SJCRH30 (cell line): ENCODE data around the gene NAA25. TPM values are rescaled to one million over a fixed set of nuclear protein-coding genes. Genes with fewer than 3 reads are reported as not detected.
"Not testable (repeated sequence)": the region's sequence is repeated elsewhere in the genome, so short reads cannot be mapped to it uniquely, and the experiment has no call there.

ENCODE experiments used
- DNase-seq, 2 experiments: peaks; one replicate each; pipeline ENCODE4 v3.0.0-alpha.2; 2015 to 2020
- H3K27ac ChIP-seq: fragments of 250-450 bp; sonication (Bioruptor Pico); 2 replicates; pipeline ENCODE4 v1.5.1; 2020; ENCODE audit warnings: mild to moderate bottlenecking, moderate library complexity
- H3K27me3 ChIP-seq: fragments of 250-450 bp; sonication (Bioruptor Pico); 2 replicates; pipeline ENCODE4 v1.5.1; 2020; ENCODE audit warnings: mild to moderate bottlenecking, moderate library complexity
- H3K36me3 ChIP-seq: fragments of 250-450 bp; sonication (Bioruptor Pico); 2 replicates; pipeline ENCODE4 v1.5.1; 2020; ENCODE audit warnings: mild to moderate bottlenecking, moderate library complexity
- H3K4me1 ChIP-seq: fragments of 250-450 bp; sonication (Bioruptor Pico); 2 replicates; pipeline ENCODE4 v1.5.1; 2020; ENCODE audit warnings: mild to moderate bottlenecking, moderate library complexity
- H3K4me3 ChIP-seq: fragments of 250-450 bp; sonication (Bioruptor Pico); 2 replicates; pipeline ENCODE4 v1.5.1; 2020; ENCODE audit warnings: mild to moderate bottlenecking, moderate library complexity
- H3K9me3 ChIP-seq: fragments of 250-450 bp; sonication (Bioruptor Pico); replicated peaks from 2 replicates; pipeline ENCODE4 v1.5.1; 2020; ENCODE audit warnings: mild to moderate bottlenecking, moderate library complexity
- total RNA-seq: library from RNA; depleted of rRNA; stranded (reverse); fragments of >200 nt; shearing (Covaris generic); gene quantifications from 2 replicates; pipeline ENCODE4 v1.2.3, GENCODE V29; 2014

The NAA25 gene
- total RNA-seq, 1 experiment from 2014 or later = 31.1 TPM

DNA sequence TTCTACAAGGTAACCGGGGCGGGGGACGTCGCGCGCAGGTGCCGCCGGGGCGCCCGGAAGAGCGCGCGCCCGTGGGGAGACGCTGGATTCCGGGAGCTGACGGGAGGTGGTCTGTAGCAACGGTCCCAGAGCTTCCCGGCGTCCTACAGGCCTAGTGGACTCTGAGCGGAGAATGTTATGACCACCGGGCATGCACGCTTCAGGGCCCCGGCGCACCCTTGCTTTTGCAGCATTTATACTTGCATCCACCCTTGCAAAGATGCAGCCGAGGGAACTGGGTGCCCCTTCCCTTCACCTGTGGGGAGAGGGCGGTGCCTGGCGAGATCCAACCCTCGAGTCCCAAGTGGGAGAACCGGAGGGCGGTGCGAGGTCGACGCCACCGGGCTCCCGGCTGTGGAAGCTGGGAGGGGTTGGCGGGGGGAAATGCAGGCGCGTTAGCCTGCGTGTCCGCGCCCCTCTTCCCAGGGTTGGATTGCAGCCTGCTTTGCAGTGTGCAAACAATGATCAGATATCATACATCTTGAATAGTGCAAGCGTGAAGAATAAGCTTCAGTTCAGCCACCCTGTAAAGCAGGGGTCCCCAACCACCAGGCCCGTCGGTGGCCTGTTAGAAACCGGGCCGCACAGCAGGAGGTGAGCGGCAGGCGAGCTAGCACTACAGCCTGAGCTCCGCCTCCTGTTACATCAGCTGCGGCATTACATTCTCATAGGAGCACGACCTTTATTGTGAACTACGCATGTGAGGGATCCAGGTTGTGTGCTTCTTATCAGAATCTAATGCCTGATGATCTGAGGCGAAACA, 94.8 kb downstream of the NAA25 start:
- peaks cover 3% of the 10 kb centered on the region; the same call in 1 of the 2 replicates for H3K4me1 ChIP-seq
- no peaks in the 10 kb centered on the region for H3K9me3 ChIP-seq
- H3K36me3 ChIP-seq = no peaks in the 10 kb centered on the region; the same call in 1 of the 2 replicates
- H3K27ac ChIP-seq = peak overlapping the region; percentile 45
- no peaks in the 10 kb centered on the region for H3K27me3 ChIP-seq
- peak overlapping the region; percentile 91 for H3K4me3 ChIP-seq
- DNase-seq = peak; percentile 52 to 59

DNA sequence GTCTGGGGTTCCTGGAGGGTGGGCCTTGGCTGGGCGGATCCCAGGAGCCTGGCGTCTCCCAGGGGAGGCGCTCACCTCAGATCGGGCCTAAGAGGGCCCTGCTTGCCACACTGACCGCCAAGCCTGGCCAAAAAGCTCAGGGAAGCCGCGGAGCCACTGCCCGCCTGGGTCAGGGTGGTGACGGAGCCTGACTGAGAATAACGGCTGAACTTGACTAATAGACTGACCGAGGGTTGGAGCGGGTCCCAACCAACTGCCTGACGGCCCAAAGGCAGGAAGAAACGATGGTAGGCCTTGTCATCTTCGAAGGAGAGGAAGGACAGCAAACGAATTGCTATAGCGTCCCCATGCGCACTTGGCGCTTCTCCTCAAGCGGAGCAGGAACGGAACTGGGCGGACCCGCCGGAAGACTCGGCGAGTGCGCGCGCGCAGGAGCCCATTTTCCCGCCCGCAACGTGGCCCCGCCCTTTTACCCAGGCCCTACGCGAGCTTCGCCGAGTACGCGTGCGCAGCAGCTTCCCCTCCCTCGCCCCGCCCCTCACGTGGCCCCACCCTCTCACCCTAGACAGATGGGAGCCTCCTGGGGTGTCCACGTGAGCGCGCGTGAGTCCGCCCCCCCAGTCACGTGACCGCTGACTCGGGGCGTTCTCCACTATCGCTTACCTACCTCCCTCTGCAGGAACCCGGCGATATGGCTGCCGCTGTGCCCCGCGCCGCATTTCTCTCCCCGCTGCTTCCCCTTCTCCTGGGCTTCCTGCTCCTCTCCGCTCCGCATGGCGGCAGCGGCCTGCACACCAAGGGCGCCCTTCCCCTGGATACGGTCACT, 95.6 kb downstream of the NAA25 start, which contains the start of the genes ERP29 and TMEM116:
TSS of gene ERP29 (plus strand) at position 652 of the 826 bp plus-strand sequence. CDS start at position 692, 40 bp downstream.
TSS of gene TMEM116 (minus strand) at position 391 of the 826 bp plus-strand sequence. CDS start 7,895 bp downstream, outside the sequence.
- Histone ChIP-seq H3K9me3 (no peaks in the 10 kb centered on the region), H3K27me3 (no peaks in the 10 kb centered on the region), H3K27ac (peak within 1 kb of the TSS; percentile 88), H3K4me1 (peaks cover 3% of the 10 kb centered on the region; the same call in 1 of the 2 replicates), H3K36me3 (no peaks in the 10 kb centered on the region; the same call in 1 of the 2 replicates), H3K4me3 (peak within 1 kb of the TSS; percentile 91)
- DNase-seq = peak; percentile 98 to 99

DNA sequence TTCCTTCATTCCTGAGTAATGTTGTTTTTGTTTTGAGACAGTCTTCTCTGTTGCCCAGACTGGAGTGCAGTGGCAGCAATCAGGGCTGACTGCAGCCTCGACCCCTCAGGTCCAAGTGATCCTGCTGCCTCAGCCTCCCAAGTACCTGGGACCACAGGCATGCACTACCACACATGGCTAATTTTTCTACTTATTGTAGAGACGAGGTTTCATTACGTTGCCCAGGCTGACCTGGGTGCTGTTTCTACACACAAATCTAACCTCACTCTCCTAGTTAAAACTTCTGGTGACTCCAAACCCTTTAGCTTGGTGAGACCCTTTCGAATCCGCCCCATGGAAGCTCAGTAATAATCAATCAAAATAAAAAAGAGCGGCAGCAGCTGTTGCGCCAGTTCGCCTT, 96.9 kb downstream of the NAA25 start:
- Histone ChIP-seq H3K27ac (no peak overlapping the region), H3K9me3 (no peaks in the 10 kb centered on the region), H3K27me3 (no peaks in the 10 kb centered on the region), H3K4me3 (no peak overlapping the region; the same call in 1 of the 2 replicates), H3K36me3 (no peaks in the 10 kb centered on the region; the same call in 1 of the 2 replicates), H3K4me1 (peaks cover 3% of the 10 kb centered on the region; the same call in 1 of the 2 replicates)
- no peak for DNase-seq

DNA sequence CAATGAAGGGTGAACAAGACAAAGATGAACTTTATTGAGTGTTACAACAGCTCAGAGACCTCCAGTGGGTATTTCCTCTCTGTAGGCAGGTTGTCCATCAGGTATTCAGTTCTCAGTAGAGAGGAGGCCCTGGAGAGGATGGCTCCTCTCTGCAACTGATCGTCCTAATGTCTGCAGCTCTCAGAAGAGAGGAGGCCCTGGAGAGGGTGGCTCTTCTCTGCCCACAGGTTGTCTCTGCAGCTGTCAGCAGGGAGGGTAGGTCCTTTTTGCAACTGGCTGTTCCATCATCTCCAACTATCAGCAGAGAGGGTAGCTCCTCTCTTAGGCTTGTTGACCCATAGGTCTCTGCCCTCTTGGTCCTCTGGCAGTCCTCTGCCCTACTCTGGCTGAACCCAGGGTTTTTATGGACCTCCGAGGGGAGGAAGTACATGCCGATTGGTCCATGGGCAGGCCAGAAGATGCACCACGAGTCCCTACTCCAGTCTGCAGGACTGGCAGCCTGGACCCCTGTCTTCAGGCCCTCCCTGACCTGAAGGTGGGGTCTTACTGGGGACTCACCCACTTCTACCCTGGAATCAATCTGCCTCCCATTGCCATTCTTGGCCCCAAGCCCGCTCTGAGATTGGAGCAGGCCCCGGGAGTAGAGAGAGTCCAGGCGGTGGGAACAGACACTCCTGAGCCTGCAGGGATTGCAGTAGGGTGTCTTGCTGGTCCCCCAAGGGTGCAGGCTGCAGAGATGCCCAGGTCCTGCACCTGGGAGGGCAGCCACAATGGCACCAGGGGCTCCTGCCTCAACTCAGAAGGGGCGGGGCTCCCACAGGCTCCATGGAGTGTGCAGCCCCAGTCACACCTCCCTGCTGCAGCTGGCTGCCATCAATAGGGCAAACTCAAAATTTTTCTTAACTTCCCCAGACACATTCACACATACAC, 97.9 kb downstream of the NAA25 start:
- peaks cover 3% of the 10 kb centered on the region; the same call in 1 of the 2 replicates for H3K4me1 ChIP-seq
- no peak for DNase-seq
- H3K4me3 ChIP-seq = no peak overlapping the region
- no peaks in the 10 kb centered on the region for H3K27me3 ChIP-seq
- H3K9me3 ChIP-seq = no peaks in the 10 kb centered on the region
- H3K27ac ChIP-seq = no peak overlapping the region
- H3K36me3 ChIP-seq = no peaks in the 10 kb centered on the region

DNA sequence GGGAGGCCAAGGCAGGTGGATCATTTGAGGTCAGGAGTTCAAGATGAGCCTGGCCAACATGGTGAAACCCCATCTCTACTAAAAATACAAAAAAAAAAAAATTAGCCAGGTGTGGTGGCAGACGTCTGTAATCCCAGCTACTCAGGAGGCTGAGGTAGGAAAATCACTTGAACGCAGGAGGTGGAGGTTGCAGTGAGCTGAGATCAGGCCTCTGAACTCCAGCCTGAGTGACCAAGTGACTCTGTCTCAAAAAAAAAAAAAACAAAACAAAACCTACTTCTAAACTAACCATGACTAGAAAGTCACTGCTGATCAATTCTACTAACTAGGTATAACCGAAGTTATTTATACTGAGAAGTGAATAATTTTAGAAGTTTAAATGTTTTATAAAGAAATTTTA, 99.0 kb downstream of the NAA25 start:
- H3K27me3 ChIP-seq, H3K4me3 ChIP-seq, H3K4me1 ChIP-seq, H3K9me3 ChIP-seq, DNase-seq, H3K36me3 ChIP-seq, H3K27ac ChIP-seq: not testable (repeated sequence)

DNA sequence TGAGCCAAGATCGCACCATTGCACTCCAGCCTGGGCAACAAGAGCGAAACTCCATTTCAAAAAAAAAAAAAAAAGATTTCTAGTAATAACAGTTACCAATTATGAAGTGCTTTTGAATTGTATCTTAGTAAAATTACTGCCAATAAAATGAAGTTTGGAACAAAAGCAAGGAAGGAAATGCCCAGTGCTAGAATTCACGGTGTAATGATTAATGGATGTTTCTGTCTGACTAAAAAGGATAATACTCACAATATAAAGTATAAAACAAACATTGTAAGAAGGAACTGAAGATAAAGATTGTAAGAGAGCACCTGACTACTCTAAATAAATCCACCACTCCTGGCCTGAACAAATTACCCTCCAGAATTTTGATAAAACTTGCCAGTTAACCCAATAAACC, 99.7 kb downstream of the NAA25 start:
- Histone ChIP-seq H3K4me3 (no peak overlapping the region), H3K9me3 (no peaks in the 10 kb centered on the region), H3K36me3 (no peaks in the 10 kb centered on the region), H3K27ac (no peak overlapping the region), H3K27me3 (no peaks in the 10 kb centered on the region), H3K4me1 (0 out of 2 replicates have a peak, but pooled peaks cover 4% of the 10 kb centered on the region)
- DNase-seq = no peak

DNA sequence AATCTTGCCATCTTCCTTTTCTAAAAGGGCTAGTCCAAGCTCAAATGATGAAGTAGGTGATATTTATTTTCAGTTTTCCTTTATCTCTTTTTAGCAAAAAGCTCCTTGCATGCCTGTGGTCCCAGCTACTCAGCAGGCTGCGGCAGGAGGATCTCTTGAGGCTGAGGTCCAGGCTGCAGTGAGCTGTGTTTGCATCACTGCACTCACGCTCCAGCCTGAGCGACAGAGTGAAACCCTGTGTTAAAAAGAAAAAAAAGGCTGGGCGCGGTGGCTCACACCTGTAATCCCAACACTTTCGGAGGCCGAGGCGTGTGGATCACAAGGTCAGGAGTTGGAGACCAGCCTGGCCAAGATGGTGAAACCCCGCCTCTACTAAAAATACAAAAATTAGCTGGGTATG, 100.6 kb downstream of the NAA25 start:
- no peak for DNase-seq
- no peak overlapping the region for H3K27ac ChIP-seq
- H3K4me3 ChIP-seq = no peak overlapping the region

DNA sequence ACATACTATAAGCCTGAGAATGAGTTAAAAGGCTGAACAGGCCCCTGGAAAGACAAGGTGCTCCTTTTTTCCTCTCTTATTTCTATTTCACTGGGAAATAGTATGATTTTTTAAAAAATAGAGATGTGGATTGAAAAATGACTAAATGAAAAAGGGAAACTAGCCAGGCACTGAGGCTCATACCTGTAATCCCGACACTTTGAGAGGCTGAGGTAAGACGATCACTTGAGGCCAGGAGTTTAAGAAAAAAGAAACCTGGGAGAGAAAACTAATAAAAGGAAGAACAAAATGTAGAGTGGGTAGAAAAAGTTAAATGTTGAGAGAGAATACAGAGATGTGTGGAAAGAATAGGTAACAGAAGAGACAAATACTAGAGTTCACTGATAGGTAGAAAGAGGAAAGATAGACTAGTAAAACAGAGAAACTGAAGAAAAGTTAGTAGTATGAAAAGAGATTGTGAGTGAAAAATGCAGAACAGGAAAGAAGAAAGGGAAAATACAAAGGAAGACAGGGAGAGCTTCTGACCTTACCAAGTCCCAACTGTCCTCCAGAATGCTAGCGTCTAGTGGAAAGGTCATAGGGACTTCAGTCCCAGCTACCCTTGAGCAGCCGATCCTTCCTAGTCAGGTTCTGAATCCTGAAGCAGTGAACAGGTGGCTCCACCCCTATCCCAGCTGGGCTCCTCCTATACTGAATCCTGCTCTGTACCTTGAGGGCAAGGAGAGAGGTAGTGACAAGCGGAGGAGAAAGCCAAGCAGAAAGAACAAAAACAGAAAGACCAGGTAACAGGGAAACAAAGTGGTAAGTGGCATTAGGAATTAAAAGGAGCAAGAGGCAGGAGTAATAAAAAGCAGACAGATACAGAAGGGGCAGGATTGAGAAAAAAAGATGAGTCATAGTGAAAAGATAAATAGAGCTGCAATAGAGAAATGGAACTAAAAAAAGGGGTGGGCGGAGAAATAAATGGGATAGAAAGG, 102.9 kb downstream of the NAA25 start:
- H3K36me3 ChIP-seq = no peaks in the 10 kb centered on the region
- H3K27me3 ChIP-seq = no peaks in the 10 kb centered on the region
- no peak overlapping the region for H3K4me3 ChIP-seq
- H3K27ac ChIP-seq = no peak overlapping the region; the same call in 1 of the 2 replicates
- H3K9me3 ChIP-seq = no peaks in the 10 kb centered on the region
- H3K4me1 ChIP-seq = 0 out of 2 replicates have a peak, but pooled peaks cover 4% of the 10 kb centered on the region
- no peak for DNase-seq

More for the DNA sequence above, 100.6 kb downstream of the NAA25 start:
- Histone ChIP-seq H3K4me1 (0 out of 2 replicates have a peak, but pooled peaks cover 4% of the 10 kb centered on the region), H3K9me3 (no peaks in the 10 kb centered on the region), H3K27me3 (no peaks in the 10 kb centered on the region), H3K36me3 (no peaks in the 10 kb centered on the region)

DNA sequence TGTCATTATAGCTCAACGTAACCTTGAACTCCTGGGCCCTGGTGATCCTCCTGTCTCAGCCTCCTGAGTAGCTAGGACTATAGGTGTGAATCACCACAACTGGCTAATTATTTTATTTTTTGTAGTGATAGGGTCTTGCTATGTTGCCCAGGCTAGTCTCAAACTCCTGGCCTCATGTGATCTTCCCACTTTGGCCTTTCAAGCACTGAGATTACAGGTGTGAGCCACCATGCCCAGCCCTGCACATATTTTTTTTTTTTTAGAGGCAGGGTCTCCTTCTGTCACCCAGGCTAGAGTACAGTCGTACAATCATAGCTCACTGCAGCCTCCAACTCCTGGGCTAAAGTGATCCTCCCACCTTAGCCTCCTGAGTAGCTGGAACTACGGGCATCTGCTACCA, 104.5 kb downstream of the NAA25 start:
- H3K4me1 ChIP-seq = 0 out of 2 replicates have a peak, but pooled peaks cover 4% of the 10 kb centered on the region

DNA sequence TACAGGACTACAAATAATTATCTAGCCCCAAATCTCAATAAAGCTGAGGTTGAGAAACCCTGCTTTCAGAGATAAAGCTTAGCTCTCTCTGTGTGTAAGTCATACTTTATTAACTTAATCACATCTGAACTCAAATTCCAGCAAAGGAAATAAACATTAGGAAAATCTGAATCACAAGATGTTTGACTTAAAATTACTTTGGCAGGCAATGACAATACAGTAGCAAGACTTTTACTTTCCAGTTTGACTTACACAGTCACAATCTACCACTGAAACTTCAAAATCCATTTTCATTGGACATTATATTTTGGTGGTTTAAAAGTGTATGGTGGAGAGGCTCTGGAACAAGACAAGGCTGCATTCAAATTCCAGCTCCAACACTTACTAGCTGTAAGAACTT, 107.0 kb downstream of the NAA25 start:
- Histone ChIP-seq H3K9me3 (no peaks in the 10 kb centered on the region), H3K4me1 (0 out of 2 replicates have a peak, but pooled peaks cover 4% of the 10 kb centered on the region), H3K27me3 (no peaks in the 10 kb centered on the region), H3K36me3 (no peaks in the 10 kb centered on the region), H3K4me3 (no peak overlapping the region), H3K27ac (no peak overlapping the region)
- no peak for DNase-seq

More for the DNA sequence above, 104.5 kb downstream of the NAA25 start:
- no peaks in the 10 kb centered on the region for H3K27me3 ChIP-seq
- H3K4me3 ChIP-seq = no peak overlapping the region
- H3K27ac ChIP-seq = no peak overlapping the region
- H3K36me3 ChIP-seq = no peaks in the 10 kb centered on the region
- DNase-seq = no peak
- no peaks in the 10 kb centered on the region for H3K9me3 ChIP-seq

DNA sequence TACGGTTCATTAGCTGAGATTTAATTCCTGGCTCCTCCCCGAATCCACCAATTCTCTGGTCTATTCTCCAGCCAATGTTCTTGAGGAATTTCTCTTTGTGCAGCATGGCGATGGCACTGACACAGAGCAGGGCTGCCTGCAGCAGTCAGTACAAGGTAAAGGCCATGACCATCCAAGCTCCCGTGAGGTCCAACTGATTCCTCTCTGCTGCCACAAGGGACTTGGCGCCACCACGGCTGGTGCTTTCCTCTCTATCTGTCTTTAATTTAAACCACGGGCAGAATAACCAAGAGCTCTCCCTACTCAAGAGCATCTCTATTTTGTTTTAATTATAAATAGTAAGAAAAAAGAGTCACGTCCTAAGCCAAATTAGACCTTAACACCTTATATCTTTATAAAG, 107.8 kb downstream of the NAA25 start:
- no peaks in the 10 kb centered on the region for H3K36me3 ChIP-seq
- no peak overlapping the region for H3K27ac ChIP-seq
- no peaks in the 10 kb centered on the region for H3K9me3 ChIP-seq
- DNase-seq = no peak
- H3K4me1 ChIP-seq = 0 out of 2 replicates have a peak, but pooled peaks cover 4% of the 10 kb centered on the region
- no peak overlapping the region for H3K4me3 ChIP-seq
- H3K27me3 ChIP-seq = no peaks in the 10 kb centered on the region

DNA sequence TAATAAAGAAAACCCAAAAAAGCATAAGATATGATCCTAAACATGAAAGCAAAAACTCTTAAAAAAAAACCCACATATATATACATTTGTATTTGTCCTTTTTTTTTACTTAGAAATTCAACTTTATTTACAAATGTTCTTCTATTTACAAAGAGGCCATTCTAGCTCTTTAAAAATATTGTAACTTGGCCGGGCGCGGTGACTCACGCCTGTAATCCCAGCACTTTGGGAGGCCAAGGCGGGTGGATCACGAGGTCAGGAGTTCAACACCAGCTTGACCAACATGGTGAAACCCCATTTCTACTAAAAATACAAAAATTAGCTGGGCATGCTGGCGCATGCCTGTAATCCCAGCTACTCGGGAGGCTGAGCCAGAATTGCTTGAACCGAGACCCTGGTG, 109.5 kb downstream of the NAA25 start:
- not testable (repeated sequence) for H3K36me3 ChIP-seq, H3K27me3 ChIP-seq, H3K4me3 ChIP-seq, H3K4me1 ChIP-seq, H3K9me3 ChIP-seq, DNase-seq, H3K27ac ChIP-seq

DNA sequence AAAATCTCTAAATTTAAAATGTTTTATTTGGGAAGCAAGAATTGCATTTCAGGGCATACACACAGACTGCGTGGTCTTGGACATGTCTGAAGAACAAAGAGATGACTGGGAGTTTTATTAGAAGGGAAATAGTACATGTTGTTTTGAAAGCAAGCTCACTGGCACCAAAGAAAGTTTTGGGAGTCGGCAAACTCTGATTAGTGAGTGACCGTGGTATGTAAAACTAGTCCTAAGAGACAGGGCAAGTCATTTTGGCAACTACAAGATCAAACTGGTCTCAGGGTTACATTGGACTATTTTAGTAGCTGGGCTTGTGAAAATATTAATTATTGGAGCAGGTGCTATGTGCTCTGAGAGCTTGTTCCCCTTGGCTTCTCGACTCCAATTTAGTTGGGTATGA, 110.6 kb downstream of the NAA25 start:
- DNase-seq = no peak
- Histone ChIP-seq H3K27me3 (no peaks in the 10 kb centered on the region), H3K36me3 (no peaks in the 10 kb centered on the region), H3K27ac (no peak overlapping the region), H3K9me3 (no peaks in the 10 kb centered on the region), H3K4me1 (no peaks in the 10 kb centered on the region), H3K4me3 (no peak overlapping the region)
